ENCODE data around the gene FFAR3.

DNA sequence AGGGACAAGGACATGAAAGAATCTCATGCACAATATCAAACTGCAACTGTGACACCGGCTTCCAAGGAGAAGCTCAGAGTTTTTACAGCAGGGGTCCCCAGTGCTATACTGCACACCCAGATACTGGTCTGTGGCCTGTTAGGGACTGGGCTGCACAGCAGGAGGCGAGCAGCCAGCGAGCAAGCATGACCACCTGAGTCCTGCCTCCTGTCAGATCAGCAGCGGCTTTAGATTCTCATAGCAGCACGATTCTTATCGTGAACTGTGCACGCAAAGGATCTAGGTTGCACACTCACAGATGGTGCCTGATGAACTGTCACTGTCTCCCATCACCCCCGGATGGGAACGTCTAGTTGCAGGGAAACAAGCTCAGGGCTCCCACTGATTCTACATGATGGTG lies 42.4 kb upstream of the FFAR3 start:
- no peak for TF ChIP-seq EP300 (IDR thresholded peaks at IDR 0.05)
- no peak for TF ChIP-seq POLR2A (IDR thresholded peaks at IDR 0.05)

Data from sigmoid colon (tissue), 4 donors.